Activated CD4-positive, alpha-beta T cell treated with anti-CD3 and anti-CD28 coated beads, Interleukin-2, Interleukin-6, amounts not matched to agents 100 ng/mL and 50 ng/mL, durations not matched to agents 16 hours and 8 hours (primary cell): ENCODE measurements around the gene DIO1.
A peak's percentile ranks its signal among the peaks of the same experiment; 100 is the strongest.

Experiments
- DNase-seq: peaks from one replicate; pipeline ENCODE4 v3.0.0-alpha.2; 2020

The DIO1 gene

DNA sequence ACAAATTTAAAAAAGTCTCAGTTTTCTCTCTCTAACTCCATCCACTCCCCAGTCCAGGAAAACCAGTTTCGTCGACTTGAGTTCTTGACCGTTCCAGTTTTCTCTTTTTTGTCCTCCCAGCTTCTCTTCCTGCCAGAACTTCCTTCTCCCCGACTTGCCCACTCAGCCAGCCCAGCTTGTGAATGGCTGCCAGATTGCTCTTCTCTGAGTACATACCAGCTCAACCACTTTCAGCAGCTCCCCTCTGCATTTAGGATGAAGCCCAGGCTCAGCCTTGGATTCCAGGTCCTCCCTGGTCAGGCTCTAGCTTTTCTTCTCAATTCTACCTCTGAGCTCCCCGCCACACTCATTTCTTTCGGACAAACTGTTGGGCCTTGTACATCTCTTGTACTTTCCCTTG, 1.4 kb downstream of the DIO1 start:
- no peak for DNase-seq

DNA sequence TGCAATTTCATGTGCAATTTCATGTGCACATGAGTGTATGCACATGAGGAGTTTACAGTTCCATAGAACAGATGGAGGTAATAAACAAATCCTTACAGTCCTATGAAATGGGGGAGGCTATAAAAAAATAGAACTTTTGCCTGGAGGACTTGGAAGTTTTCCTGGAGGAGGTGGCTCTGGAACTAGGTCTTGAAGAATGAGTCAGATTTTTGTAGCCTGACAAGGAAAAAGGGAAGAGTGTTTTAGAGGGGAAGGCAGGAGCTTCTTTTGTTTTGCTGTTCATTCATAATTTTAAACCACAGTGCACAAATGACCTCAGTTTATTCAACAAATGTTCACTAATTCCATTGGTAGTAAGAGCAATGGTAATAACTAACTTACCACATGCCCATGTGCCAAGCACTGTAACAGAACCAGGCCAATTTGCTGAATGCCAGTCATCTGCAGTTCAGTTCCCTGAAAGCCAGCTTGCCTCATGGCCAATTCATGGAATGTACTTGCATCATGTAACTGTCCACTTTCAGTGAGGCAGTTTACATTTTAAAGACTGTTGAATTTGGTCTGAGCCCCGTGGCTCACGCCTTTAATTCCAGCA, 2.7 kb downstream of the DIO1 start:
- no peak for DNase-seq

GRCh38 chr1:53899206-53899628, 5.2 kb downstream of the DIO1 start:
- DNase-seq: no peak

DNA sequence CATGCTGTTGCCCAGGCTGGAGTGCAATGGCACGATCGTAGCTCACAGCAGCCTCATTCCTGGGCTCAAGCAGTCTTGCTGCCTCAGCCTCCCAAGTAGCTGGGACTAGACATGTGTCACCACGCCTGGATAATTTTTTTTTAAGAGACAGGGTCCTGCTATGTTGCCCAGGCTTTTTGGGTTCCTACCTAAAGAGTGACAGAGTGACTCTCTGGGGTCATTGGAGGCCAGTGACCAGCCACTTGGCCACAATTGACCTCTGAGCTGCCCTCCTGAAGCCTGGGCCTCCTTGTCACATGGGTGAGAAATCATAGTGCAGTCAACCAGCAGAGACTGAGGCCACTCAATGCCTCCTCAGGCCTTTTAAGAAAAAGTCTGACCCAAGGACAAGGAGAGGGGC, 5.7 kb downstream of the DIO1 start:
- no peak for DNase-seq

- no peak for DNase-seq
These were observed 8.5 kb downstream of the DIO1 start for GRCh38 chr1:53902235-53903138.

GRCh38 chr1:53905509-53905908, 11.5 kb downstream of the DIO1 start:
- DNase-seq: no peak

GRCh38 chr1:53906121-53906520, 12.1 kb downstream of the DIO1 start:
- no peak for DNase-seq

- no peak for DNase-seq
These were observed 16.0 kb downstream of the DIO1 start for GRCh38 chr1:53909946-53910345.

DNA sequence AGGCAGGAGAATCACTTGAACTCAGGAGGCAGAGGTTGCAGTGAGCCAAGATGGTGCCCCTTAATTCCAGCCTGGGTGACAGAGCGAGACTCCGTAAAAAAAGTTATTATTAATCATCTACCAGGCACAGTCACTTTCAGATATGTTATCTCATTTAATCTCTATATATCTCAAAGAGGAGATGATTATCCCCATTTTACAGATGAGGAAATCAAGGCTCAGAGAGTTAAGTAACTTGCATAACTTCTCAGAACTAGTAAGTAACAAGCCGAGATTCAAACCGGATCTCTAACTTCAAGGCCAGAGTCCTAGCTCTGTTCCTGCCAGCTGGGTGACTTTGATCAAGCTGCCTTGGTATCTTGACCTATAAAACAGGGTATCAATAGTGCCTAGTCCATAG, 17.5 kb downstream of the DIO1 start:
- no peak for DNase-seq

DNA sequence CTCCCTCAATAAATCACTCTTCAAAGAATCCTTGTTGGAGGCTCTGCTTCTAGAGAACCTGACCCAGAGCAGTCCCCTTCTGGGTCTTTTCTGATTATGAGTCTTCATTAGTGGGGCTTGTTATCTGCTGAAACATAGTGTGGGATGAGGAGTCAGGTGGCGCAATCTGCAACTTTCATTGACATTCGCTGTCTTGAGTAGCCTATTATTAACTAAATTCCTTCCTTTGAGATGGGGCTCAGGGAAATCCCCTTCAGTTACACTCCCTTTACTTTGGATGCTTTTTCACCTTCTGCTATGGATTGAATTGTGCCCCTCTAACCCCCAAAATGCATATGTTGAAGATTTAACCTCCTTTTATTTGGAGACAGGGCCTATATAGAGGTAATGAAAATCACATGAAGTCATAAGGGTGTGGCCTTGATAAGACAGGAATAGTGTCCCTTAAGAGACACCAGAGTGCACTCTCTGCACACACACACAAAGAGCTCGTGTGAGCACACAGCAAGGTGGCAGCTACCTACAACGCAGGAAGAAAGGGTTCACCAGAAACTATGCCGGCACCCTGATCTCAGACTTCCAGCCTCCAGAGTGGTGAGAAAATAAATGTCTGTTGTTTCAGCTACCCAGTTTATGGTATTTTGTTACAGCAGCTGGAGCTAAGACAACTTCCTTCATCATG, 19.5 kb downstream of the DIO1 start:
- no peak for DNase-seq

- no peak for DNase-seq
These were observed 24.4 kb downstream of the DIO1 start for GRCh38 chr1:53918343-53918742.

- peak; percentile 42 for DNase-seq
These were observed 25.7 kb downstream of the DIO1 start for GRCh38 chr1:53919675-53920066.

GRCh38 chr1:53927376-53927881, 33.4 kb downstream of the DIO1 start:
- no peak for DNase-seq

- DNase-seq: no peak
These were observed 35.4 kb downstream of the DIO1 start for GRCh38 chr1:53929246-53929960.

- DNase-seq: no peak
These were observed 36.9 kb downstream of the DIO1 start for GRCh38 chr1:53930932-53931331.

DNA sequence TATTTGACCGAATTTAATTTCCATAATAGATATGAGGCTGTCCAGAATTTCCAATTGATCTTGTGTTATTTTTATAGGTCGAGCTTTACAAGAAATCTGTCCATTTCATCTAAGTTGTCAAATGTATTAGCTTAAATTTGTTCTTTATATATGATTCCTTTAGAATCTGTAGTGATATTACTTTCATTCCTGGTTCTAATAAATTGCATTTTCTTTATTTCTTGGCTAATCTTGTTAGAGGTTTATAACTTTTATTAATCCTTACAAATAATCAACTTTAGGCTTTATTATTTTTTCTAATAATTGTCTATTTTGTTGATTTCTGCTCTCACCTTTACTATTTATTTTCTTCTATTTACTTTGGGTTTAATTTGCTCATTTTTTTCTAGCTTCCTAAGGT, 37.5 kb downstream of the DIO1 start:
- DNase-seq: no peak

GRCh38 chr1:53934170-53934765, 40.3 kb downstream of the DIO1 start:
- DNase-seq: no peak

DNA sequence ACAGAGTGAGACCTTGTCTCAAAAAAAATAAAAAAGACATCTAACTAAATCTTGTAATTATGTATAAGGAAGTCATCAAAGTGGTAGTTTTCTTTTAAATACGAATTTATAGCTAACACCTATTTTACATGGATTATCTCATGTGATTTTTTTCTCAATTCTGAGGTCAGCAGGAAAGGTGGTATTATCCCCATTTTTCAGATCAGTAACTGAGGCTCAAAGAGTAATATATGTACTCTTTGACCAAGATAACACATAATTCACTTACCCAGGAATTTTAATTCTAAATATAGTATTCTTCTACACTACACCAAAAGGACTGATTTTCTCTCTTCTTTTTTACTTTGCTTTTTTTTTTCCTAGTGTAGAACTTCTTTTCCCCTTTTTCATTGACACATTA, 42.4 kb downstream of the DIO1 start:
- DNase-seq: no peak

GRCh38 chr1:53938136-53938830, 44.3 kb downstream of the DIO1 start:
- DNase-seq: no peak

DNA sequence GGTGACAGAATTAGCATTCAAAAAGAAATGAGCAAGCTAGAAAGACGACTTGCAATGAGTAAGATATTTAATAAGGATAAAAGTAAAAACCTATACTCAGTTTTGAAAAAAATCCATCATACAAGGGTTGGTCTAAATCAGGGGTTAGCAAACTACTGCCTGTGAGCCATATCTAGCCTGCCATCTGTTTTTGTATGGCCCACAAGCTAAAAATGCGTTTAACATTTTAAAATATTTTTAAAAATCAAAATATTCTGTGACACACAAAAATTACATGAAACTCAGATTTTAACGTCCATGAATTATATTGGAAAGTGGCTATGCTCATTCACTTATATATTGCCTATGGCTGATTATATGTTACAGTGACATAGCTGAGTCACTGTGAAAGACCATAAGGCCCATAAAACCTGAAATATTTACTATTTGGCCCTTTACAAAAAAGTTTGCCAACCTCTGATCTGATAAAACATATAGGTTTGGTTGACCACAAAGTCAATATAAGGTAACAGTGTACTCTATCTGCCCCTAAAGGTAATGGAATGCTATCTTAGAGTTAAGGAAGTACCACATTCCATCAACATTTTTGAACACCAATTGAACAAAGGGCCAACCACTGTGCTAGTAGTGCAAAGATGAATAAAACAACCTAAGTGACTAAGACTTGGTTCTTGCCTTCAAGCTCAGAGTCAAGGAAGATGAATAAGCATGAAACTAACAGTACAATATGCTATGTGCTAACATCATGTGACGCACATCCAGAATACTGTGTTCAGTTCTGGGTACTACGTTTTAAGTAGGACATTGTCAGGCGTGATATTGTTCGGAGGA, 48.4 kb downstream of the DIO1 start:
- DNase-seq: peak; percentile 71

- no peak for DNase-seq
These were observed 49.1 kb downstream of the DIO1 start for GRCh38 chr1:53943090-53943489.
